Activated T-cell treated with anti-CD3 and anti-CD28 coated beads for 24 hours (primary cell): ENCODE data around the gene LTBP1.
"Not testable (repeated sequence)": the region's sequence is repeated elsewhere in the genome, so short reads cannot be mapped to it uniquely, and the experiment has no call there.

Experiments
- DNase-seq: peaks from one replicate; pipeline ENCODE4 v3.0.0-alpha.2; 2020; ENCODE audit warnings: low read depth

The LTBP1 gene

DNA sequence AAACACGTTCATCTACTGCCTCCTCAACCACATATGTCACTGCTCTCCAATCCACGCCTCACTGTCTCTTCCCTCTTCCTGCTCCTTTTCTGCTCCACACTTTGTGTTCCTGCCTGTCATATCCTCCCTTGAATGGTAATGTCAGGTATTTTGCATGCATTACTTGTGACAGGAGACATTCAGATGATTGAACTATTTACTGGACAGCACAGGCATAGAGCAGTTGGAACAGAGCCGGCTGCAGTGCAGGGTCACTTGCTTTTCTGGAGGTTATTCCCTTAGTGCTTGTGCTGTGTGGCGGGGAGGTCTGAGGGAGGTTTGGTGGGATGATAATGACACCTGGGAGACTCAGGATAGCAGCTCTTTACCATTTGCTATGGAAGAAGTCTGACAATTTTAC lies 93.8 kb downstream of the LTBP1 start:
- DNase-seq = no peak

DNA sequence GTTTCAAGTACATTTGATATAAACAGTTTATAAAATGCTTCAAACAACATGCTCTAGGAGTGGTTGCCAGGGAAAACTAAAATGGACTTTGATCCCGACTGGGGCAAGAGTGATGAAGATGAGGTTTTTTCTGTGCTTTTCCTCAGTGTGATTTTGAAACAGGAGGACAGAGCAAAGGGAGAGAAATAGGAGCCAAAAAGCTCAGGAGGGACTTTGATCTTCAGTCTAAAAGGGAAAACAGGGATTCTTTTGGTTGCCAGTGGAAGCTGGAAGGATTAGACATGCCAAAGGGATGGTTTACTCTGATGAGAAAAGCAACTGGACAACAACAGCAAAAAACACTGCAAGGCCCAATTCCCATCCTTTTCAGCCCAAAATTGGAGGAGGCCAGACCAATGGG lies 95.5 kb downstream of the LTBP1 start:
- DNase-seq = no peak

DNA sequence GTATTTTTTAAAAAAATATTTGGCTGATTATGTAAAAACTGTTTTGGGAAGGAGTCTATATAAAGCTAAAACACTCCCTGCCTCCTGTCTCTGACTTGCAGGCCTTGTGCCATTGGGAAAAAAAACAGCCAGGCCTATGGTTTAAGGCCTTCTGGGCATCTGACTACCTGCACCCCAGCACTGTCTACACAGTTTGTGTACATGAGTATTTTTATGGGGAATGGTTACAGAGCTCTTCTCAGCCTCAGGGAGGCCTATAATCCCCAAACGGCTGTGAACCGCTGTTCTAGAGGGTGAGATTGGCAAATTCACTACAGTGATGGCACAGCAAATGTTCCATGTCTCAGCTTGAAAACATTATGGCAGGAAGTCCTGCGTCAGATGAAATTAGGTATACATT lies 96.1 kb downstream of the LTBP1 start:
- DNase-seq = no peak

DNA sequence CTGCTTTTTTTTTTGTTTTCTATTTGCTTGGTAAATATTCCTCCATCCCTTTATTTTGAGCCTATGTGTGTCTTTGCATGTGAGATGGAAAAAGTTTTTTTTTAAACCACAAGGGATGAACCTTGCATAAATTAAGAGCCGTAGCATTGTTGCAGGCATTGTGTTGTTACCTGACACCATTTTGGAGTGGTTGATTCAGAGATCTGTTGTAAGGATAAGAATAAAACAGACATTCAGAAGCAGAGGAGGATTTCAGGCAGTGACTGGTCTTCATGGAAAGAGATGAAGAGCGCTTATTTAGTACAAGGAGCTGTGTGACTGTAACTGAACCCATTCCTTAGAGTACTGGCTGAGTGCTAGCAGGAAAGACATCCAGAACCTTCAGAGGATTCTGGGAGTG lies 101.2 kb downstream of the LTBP1 start:
- no peak for DNase-seq

DNA sequence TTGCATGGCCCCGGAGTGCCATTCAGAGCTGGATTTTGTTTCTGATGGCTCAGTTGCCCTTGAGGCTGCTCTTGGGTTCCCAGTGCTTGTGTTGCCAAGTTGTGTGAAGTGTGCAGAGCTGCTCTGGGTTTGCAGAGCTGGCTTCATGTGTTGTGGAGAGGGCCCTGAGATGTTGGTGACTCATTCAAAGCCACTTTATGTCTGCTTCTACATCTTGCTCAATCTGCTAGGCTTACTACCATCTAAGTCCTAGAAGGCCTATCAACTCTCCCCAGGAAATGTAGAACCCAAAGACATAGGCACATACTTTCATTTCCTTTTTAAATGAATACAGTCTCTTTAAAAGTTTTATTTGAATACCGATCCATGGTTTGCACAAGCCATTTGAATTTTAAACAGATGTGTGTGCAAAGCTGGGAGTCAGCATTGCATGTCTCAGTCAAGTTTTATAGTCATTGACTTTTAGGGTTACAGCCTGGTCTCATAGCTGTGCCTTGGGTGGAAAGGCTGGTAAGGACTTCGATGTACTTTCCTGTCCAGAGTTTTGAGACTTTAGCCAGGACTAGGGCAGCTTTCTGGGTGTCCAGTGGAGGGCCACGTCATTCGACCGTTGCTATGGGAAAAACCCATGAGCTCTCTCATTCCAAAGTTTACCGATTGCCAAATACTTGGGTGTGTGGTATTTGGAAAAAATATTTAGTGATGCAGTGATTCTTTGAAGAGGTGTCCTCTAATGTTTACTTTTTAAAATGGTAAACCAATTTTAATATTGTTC lies 105.0 kb downstream of the LTBP1 start:
- no peak for DNase-seq

DNA sequence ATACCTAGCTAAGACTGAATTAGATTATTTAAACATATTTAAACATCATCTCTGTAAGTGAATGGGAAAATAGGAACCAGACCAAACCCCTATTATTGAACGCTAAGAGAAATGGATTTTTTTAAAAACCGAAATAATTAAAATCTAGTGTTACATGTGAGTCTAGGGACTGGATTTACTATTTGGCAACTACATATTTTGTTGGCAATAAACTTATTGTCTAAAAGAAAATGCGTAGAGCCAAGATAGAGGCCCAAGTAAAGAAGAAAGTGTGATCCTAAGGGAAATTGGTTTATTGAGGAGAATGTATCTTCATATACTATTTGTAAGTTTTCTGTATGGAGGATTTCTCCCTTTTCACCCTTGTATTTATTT lies 105.6 kb downstream of the LTBP1 start:
- DNase-seq = no peak

DNA sequence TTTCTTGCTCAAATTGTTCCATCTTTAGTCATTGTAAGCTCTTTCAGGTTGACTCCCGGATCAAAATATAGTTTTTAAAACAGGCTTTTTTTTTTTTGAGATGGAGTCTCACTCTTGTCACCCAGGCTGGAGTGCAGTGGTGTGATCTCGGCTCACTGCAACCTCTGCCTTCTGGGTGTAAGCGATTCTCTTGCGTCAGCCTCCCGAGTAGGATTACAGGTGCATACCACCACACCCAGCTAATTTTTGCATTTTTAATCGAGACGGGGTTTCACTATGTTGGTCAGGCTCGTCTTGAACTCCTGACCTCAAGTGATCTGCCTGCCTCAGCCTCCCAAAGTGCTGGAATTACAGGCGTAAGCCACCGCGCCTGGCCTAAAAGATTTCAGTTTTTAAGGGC lies 106.0 kb downstream of the LTBP1 start:
- not testable (repeated sequence) for DNase-seq

DNA sequence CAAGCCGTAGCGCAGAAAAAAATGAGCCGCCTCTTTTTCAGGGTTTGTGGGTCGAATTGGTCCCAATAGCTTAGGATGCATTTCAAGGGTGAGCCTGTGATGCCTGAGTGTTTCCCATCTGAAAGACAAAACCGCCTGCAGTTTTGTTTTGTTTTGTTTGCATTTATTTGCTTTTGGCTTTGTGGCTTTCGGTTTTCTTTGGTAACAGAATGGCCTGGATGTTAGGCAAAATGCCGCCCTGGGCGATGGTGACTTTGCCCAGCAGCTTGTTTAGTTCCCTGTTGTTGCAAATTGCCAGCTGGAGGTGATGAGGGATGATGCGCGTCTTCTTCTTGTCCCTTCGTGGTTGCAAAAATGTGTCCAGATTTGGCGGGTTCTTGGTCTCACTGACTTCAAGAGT lies 109.4 kb downstream of the LTBP1 start:
- no peak for DNase-seq

DNA sequence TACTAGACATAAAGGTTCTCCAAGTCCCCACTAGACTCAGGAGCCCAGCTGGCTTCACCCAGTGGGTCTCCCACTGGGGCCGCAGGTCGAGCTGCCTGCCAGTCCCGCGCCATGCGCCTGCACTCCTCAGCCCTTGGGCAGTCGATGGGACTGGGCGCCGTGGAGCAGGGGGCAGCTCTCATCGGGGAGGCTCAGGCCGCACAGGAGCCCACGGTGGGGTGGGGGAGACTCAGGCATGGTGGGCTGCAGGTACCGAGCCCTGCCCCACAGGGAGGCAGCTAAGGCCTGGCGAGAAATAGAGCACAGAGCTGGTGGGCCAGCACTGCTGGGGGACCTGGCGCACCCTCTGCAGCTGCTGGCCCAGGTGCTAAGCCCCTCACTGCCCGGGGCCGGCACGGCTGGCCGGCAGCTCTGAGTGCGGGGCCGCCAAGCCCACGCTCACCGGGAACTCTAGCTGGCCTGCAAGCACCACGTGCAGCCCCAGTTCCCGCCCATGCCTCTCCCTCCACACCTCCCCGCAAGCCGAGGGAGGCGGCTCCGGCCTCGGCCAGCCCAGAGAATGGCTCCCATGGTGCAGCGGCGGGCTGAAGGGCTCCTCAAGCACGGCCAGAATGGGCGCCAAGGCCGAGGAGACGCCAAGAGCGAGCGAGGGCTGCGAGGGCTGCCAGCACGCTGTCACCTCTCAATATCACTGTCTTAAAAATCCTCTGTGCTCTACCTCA lies 110.7 kb downstream of the LTBP1 start:
- not testable (repeated sequence) for DNase-seq

DNA sequence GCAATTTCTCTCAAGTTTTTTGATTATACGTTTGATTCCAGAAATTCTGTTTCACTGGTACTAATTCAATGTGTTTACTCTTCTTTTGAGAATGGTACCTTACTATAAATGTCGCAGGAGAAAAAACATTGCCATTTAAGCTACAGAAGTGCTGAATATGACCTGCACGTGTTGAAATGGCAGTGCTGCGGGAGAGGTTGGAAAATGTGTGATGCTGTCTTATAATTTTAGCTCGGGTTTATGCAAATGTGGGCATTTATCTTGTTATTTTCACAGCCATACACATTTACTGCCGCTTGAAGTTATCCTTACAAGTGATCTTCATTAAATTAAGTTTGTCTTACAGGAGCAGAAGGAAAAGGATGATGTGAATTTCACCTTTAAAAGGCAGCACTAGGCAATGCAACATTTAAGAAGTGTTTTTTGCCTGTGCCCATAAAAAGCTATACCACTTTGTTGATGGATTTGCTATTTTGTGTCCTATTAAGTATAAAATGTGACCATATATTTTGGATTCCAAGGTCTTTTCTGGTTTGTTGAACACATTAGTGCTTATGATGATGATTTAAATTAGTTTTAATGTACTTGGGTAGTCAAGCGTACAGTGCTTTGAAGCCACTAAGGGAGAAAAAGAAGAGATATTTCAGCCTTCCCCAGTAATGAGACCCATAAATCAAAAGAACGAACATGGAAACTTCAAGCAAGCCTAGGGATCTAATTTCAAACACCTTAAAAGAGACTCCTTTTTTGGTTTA lies 112.1 kb downstream of the LTBP1 start:
- DNase-seq = no peak

DNA sequence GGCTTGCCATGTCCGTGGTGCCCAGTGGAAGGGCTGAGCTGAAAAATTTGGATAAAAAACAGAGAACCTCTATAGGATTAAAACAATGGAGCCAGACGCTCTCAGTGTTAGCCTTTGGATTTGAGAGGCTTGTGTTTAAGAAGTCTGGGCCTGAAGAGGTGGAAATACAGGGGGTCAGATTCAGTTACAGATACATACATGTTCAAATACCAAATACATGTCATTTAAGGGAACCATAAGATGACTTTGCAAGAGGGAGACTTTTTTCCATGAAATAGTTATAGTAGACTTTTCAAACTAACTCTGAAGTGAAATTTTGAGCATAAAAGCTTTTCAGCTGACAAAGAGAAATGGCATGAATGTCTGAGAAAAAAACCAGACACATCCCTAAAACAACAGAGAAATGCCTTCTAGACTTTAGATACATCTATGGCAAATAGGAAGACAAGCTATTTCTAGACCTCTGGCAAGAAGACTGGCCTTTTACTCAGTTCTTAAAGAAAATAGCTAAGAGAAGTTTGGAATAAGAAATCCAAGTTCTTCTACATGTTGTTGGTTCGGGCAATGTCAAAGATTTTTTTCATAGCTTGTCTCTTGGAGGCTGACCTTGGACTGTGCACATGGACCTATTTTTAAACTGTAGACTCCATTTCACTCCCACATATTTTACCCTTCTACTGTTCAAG lies 112.9 kb downstream of the LTBP1 start:
- no peak for DNase-seq

DNA sequence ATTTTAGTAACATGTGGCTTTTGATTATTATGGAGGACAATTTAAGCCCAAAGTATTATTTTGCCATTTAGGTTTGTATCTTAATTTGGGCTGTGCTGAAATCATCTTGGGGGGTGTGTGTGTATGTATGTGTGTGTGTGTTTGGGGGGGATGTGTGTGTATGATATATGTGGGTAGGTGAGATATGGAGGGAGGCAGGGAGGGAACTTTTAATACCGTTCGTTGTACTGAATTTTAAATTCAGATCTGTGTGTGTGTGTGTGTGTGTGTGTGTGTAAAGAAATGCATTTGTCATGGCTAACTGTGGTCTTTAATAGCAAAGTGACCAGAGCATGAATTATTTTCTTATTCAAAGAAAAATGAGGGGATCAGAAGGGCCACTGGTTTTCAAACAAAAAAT lies 113.7 kb downstream of the LTBP1 start:
- no peak for DNase-seq

DNA sequence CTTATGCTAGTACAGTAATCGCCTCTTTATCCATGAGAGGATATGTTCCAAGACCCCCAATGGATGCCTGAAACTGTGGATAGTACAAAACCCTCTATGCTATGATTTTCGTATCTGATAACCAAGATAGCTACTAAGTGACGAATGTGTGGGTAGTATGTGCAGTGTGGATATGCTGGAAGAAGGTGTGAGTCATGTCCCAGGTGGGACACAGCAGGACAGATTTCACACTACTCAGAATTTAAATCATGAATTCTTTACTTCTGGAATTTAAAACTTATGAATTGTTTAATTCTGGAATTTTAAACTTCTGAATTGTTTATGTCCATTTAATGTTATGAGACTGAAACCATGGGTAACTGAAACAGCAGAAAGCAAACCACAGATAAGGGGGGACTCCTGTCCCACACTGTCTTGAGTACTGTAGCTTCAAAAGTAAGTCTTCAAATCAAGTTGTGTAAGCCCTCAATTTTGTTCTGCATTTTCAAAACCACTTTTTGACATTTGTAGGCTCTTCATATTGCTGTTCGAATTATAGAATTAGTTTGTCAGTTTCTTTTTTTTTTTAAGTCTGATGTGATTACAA lies 116.0 kb downstream of the LTBP1 start:
- no peak for DNase-seq

DNA sequence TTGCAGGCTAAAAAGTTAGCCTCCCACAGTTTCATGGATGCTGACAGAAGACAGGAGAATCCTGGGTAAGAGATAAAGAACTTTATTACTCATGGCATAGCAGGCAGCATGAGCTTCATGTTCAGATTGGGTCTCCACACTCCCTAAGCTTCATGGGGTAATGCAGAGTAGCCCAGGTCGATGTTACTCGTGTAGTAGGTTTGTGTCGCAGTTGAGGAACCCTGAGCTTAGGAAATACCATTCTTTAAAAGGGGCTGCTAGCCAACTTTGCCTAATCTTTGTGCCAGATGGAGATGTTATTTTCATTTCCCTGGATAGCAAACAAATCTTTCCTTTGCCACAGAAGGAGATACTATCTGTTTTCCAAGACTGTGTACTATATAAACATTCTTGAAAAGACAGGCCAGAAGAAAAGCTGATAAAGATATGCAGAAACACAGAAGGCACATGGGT lies 117.6 kb downstream of the LTBP1 start:
- no peak for DNase-seq

DNA sequence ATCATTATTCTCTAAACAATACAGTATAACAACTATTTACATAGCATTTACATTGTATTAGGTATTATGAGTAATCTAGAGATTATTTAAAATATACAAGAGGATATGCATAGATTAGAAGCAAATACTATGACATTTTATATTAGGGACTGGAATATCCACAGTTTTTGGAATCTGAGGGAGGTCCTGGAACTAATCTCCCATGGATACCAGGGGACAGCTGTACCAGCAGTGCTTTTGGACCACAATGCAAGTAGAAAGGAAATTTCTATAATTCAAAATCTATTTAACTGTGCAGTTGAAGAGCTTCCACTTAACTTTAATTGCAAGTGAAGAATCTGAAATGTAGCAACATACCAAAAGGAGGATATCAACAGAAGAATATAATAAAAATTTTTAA lies 120.8 kb downstream of the LTBP1 start:
- DNase-seq = no peak

DNA sequence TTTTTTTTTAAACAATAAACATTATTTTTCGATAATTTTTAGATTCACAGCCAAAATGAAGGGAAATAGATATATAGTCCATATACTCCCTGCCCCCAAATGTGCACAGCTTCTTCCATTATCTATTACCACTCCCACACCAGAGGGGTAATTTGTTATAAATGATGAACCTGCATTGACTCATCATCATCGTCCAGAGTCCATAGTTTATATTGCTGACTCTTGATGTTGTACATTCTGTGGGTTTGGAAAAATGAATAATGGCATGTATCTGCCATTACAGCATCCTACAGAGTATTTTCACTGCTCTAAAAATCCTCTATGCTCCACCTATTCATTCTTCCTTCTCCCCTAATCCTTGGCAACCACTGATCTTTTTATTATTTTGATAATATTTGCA lies 121.5 kb downstream of the LTBP1 start:
- DNase-seq = no peak

DNA sequence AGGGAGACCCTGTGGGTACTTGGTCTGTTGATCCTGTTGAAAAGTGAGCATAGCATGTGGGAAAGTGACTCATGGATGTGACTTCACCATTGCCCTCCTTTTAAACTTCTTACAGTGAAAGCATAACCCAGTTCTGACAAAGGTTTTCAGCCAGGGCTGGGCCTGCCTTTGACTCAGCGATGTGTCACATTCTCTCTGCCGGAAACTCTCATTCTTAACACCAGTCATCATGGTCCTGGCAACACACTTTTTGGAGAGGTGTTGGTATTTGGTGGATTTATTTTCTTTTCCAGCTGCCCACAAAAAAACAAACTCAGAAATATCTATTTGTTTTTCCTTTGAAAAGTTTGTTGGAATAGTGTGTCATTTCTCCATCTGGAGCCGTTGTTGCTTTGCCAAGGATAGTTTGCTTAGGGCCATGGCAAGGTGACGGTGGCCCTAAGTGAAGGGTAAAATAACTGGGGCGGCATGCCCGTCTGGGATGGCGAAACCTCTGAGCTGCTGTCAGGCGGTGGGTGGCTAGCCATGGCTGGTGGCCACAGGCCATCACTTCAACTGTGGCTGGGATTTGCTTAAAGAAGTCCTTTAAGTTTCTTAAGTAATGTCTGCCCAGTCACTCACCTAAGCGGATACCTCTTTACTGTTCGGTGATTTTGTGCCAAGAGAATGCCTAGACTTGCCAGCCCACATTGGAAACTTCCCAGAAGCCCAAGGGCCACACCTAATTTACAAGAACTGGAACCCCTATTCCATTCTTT lies 123.3 kb downstream of the LTBP1 start:
- peak; percentile 39 for DNase-seq

DNA sequence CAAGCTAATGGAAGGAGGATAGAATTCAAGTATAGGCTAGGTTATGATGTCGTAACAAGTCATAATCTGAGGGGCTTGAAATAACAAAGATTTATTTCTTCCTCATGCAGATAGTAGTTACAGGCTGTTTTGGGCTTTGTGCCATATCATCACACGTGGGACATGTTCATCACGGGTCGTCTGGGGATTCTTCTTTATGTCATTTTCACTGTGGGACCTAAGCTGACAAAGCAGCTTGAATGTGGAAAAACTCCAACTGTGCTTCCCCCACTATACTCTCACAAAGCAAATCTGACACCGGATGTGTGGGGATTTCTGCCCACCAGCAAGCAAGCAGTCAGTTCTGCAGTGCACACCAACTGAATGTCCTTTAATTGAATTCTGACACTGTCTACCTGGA lies 124.8 kb downstream of the LTBP1 start:
- no peak for DNase-seq

DNA sequence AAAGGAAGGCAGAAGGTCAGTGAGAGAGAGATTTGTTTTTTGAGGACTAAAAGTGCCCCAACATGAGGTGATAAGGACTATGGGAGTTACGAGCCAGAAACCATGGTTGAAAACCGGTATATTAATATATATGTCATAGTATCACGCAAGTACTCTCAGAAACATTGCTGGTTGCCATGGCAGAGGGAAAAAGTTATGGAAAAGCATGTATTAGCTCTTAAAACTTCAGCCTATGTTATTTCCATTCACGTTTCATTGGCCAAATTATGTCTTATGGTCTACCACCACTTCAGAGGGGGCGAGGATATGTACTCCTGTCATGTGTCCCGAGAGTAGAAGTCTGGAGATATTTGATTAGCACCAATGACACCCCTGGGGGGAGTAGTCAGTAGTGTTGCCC lies 125.9 kb downstream of the LTBP1 start:
- DNase-seq = no peak

DNA sequence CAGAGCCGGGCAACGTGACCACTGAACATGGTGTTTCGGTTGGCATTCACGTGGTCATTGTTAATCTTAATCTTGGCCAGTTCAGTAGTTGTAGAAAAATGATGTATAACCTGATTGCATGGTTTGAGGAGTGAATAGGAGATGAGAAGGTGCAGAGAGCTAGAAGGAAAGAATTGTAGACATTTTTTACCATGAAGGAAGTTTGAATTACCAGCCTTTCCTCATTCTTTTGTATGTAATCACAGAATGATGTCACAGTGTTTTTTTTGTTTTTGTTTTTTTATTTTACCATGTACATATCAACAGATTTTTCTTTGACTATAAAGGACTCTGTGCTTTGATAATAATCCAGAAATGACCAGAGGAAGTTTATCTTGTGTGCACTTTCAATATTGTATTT lies 126.3 kb downstream of the LTBP1 start:
- DNase-seq = no peak

DNA sequence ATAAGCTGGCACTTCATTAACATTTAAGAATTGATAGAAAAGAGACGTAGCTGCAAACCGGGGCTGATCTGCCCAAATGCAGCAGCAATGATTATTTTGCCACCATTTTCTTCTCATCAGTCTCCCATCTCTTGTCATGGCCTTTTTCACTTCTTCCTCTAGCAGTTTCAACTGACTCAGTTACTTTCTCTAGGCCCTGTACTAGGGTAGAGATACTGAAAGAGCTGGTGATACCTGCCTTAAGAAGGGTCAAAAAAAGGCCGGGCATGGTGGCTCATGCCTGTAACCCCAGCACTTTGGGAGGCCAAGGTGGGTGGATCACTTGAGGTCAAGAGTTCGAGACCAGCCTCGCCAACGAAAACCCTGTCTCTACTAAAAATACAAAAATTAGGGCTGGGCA lies 127.4 kb downstream of the LTBP1 start:
- no peak for DNase-seq
